GM23338 (cell line): ENCODE measurements around the gene COX14. TPM values are rescaled to one million over a fixed set of nuclear protein-coding genes. Genes with fewer than 3 reads are reported as not detected.

Experiments used
- ATAC-seq: fragments of 200-7000 bp; cut with Tn5 transposase; 3 replicates; pipeline ENCODE4 v1.9.1; 2020
- DNase-seq: peaks from one replicate; pipeline ENCODE4 v3.0.0-alpha.2; 2015; ENCODE audit warnings: low spot score
- H2AFZ ChIP-seq: fragments of 200-600 bp; sonication (generic); 2 replicates; pipeline ENCODE4 v1.8.0; 2016; ENCODE audit warnings: antibody characterized with exemption, mild to moderate bottlenecking, moderate library complexity
- H3F3A ChIP-seq: fragments of 200-600 bp; sonication (generic); replicated peaks from 2 replicates; pipeline ENCODE4 v1.8.0; 2017; ENCODE audit warnings: antibody characterized with exemption, mixed run types, low read depth
- H3K27ac ChIP-seq: fragments of 200-600 bp; sonication (generic); 2 replicates; pipeline ENCODE4 v1.6.1; 2016; ENCODE audit warnings: low read depth
- H3K27me3 ChIP-seq: fragments of 200-600 bp; sonication (generic); 2 replicates; pipeline ENCODE4 v1.8.0; 2016; ENCODE audit warnings: mild to moderate bottlenecking, mixed run types, moderate library complexity; ENCODE audit not compliant: insufficient read depth
- H3K36me3 ChIP-seq: fragments of 200-600 bp; sonication (generic); 2 replicates; pipeline ENCODE4 v1.8.0; 2016; ENCODE audit warnings: mild to moderate bottlenecking; ENCODE audit not compliant: insufficient read depth
- H3K4me1 ChIP-seq: fragments of 200-600 bp; sonication (generic); 2 replicates; pipeline ENCODE4 v1.8.0; 2016; ENCODE audit warnings: mild to moderate bottlenecking, moderate library complexity; ENCODE audit not compliant: insufficient read depth
- H3K4me2 ChIP-seq: fragments of 200-600 bp; sonication (generic); 2 replicates; pipeline ENCODE4 v1.7.1; 2017; ENCODE audit warnings: mixed run types
- H3K4me3 ChIP-seq: fragments of 200-600 bp; sonication (generic); 2 replicates; pipeline ENCODE4 v1.6.1; 2016; ENCODE audit warnings: mixed run types
- H3K79me2 ChIP-seq: fragments of 200-600 bp; sonication (generic); replicated peaks from 2 replicates; pipeline ENCODE4 v1.8.0; 2017; ENCODE audit warnings: mild to moderate bottlenecking; ENCODE audit not compliant: insufficient read depth
- H3K9me2 ChIP-seq: fragments of 200-600 bp; sonication (generic); 2 replicates; pipeline ENCODE4 v1.8.0; 2017; ENCODE audit not compliant: insufficient read depth
- H4K20me1 ChIP-seq: fragments of 200-600 bp; sonication (generic); replicated peaks from 2 replicates; pipeline ENCODE4 v1.8.0; 2017; ENCODE audit warnings: mild to moderate bottlenecking; ENCODE audit not compliant: insufficient read depth
- H3K27ac Mint-ChIP-seq: 2 replicates; pipeline ENCODE4 v1.8.0; 2020; ENCODE audit warnings: inconsistent platforms, mild to moderate bottlenecking, moderate library complexity, mixed read lengths
- H3K27me3 Mint-ChIP-seq: 3 replicates; pipeline ENCODE4 v1.8.0; 2022; ENCODE audit warnings: low read depth, mild to moderate bottlenecking, moderate library complexity, mixed read lengths, inconsistent platforms; ENCODE audit not compliant: insufficient read depth, poor library complexity
- H3K36me3 Mint-ChIP-seq: 3 replicates; pipeline ENCODE4 v1.8.0; 2021; ENCODE audit warnings: low read depth, mild to moderate bottlenecking, inconsistent platforms, moderate library complexity, mixed read lengths
- H3K4me1 Mint-ChIP-seq: 3 replicates; pipeline ENCODE4 v1.8.0; 2020; ENCODE audit warnings: mild to moderate bottlenecking, inconsistent platforms, mixed read lengths
- H3K4me3 Mint-ChIP-seq: 3 replicates; pipeline ENCODE4 v1.8.0; 2021; ENCODE audit warnings: moderate library complexity, mild to moderate bottlenecking, inconsistent platforms, mixed read lengths
- H3K9me3 Mint-ChIP-seq: 3 replicates; pipeline ENCODE4 v1.8.0; 2020; ENCODE audit warnings: moderate library complexity, mild to moderate bottlenecking, inconsistent platforms, mixed read lengths
- CREB1 ChIP-seq: fragments of 250-450 bp; sonication (Bioruptor Pico); IDR thresholded peaks from 2 replicates; pipeline ENCODE4 v1.5.0; 2020; ENCODE audit warnings: low read depth, mild to moderate bottlenecking, moderate library complexity
- EZH2 ChIP-seq: fragments of 200-600 bp; sonication (generic); IDR thresholded peaks from one replicate; pipeline ENCODE4 v1.8.0; 2017; ENCODE audit warnings: antibody characterized with exemption, mild to moderate bottlenecking, low read depth; ENCODE audit not compliant: unreplicated experiment
- EZH2phosphoT487 ChIP-seq: fragments of 200-600 bp; sonication (generic); IDR thresholded peaks from one replicate; pipeline ENCODE4 v1.8.1; 2018; ENCODE audit warnings: antibody characterized with exemption; ENCODE audit not compliant: unreplicated experiment
- JUNB ChIP-seq: IDR thresholded peaks from one replicate; pipeline ENCODE4 v1.6.1; 2016; ENCODE audit warnings: antibody characterized with exemption; ENCODE audit not compliant: unreplicated experiment
- NANOG ChIP-seq: IDR thresholded peaks from 2 replicates; pipeline ENCODE4 v1.6.1; 2016; ENCODE audit warnings: antibody characterized with exemption, borderline replicate concordance
- POLR2AphosphoS5 ChIP-seq: IDR thresholded peaks from 2 replicates; pipeline ENCODE4 v1.6.1; 2016; ENCODE audit warnings: antibody characterized with exemption, low read depth
- STAT1 ChIP-seq: IDR thresholded peaks from one replicate; pipeline ENCODE4 v1.6.1; 2016; ENCODE audit warnings: antibody characterized with exemption; ENCODE audit not compliant: unreplicated experiment
- ZNF114 ChIP-seq: fragments of 250-450 bp; sonication (Bioruptor Pico); IDR thresholded peaks from 2 replicates; pipeline ENCODE4 v1.5.0; 2020; ENCODE audit warnings: mild to moderate bottlenecking, moderate library complexity
- ZNF331 ChIP-seq: fragments of 250-450 bp; sonication (Bioruptor Pico); IDR thresholded peaks from 2 replicates; pipeline ENCODE4 v1.5.0; 2020; ENCODE audit warnings: low read depth, mild to moderate bottlenecking, moderate library complexity
- ZNF462 ChIP-seq: fragments of 250-450 bp; sonication (Bioruptor Pico); IDR thresholded peaks from 2 replicates; pipeline ENCODE4 v1.5.0; 2020; ENCODE audit warnings: mild to moderate bottlenecking, moderate library complexity
- polyA plus RNA-seq: library from polyadenylated mRNA; unstranded; fragments of >200 nt; fragmentation: Nextera tagmentation; extraction: Ambion mirVana; gene quantifications from 2 replicates; pipeline ENCODE4 v1.2.1, GENCODE V29; 2016
- total RNA-seq: library from RNA; depleted of rRNA; stranded (reverse); fragments of >200 nt; shearing (Covaris generic); gene quantifications from 2 replicates; pipeline ENCODE4 v1.2.3, GENCODE V29; 2014
- TF ChIP-seq, protein P1 (sequence below): IDR thresholded peaks from one replicate; pipeline ENCODE4 v1.6.1; 2018; ENCODE audit warnings: antibody characterized with exemption; ENCODE audit not compliant: unreplicated experiment
- TF ChIP-seq, protein P2 (sequence below): IDR thresholded peaks from 2 replicates; pipeline ENCODE4 v1.6.1; 2016; ENCODE audit warnings: antibody characterized with exemption
- TF ChIP-seq, protein P3 (sequence below), 2 experiments: fragments of 200-600 bp in 1 of 2; sonication (generic) in 1 of 2; conservative IDR thresholded peaks; 2 replicates each; pipeline versions ENCODE4 v1.5.1 to v1.6.1; 2016 to 2017; ENCODE audit warnings: antibody characterized with exemption in 2 of 2, low read depth in 2 of 2, mild to moderate bottlenecking in 2 of 2, moderate library complexity in 1 of 2

Gene COX14
- total and polyA plus RNA-seq, 2 experiments from 2014 or later: 43.7 to 73.5 TPM

- no peaks in the 10 kb centered on the region for H3K27me3 ChIP-seq
- peaks cover 16% of the 10 kb centered on the region for H3K27me3 Mint-ChIP-seq
- no peak overlapping the region for H3K4me3 Mint-ChIP-seq
- H3K9me2 ChIP-seq: no peaks in the 10 kb centered on the region
- H3K79me2 ChIP-seq: no peaks in the 10 kb centered on the region
- no peaks in the 10 kb centered on the region for H3K36me3 ChIP-seq
- TF ChIP-seq, protein P1, sequence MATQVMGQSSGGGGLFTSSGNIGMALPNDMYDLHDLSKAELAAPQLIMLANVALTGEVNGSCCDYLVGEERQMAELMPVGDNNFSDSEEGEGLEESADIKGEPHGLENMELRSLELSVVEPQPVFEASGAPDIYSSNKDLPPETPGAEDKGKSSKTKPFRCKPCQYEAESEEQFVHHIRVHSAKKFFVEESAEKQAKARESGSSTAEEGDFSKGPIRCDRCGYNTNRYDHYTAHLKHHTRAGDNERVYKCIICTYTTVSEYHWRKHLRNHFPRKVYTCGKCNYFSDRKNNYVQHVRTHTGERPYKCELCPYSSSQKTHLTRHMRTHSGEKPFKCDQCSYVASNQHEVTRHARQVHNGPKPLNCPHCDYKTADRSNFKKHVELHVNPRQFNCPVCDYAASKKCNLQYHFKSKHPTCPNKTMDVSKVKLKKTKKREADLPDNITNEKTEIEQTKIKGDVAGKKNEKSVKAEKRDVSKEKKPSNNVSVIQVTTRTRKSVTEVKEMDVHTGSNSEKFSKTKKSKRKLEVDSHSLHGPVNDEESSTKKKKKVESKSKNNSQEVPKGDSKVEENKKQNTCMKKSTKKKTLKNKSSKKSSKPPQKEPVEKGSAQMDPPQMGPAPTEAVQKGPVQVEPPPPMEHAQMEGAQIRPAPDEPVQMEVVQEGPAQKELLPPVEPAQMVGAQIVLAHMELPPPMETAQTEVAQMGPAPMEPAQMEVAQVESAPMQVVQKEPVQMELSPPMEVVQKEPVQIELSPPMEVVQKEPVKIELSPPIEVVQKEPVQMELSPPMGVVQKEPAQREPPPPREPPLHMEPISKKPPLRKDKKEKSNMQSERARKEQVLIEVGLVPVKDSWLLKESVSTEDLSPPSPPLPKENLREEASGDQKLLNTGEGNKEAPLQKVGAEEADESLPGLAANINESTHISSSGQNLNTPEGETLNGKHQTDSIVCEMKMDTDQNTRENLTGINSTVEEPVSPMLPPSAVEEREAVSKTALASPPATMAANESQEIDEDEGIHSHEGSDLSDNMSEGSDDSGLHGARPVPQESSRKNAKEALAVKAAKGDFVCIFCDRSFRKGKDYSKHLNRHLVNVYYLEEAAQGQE: no peak
- TF ChIP-seq CREB1: no peak
- no peak for TF ChIP-seq NANOG
- TF ChIP-seq ZNF114 (CRISPR knock-in tag): no peak
- no peak for TF ChIP-seq POLR2AphosphoS5
- no peak for TF ChIP-seq ZNF462 (CRISPR knock-in tag)
- TF ChIP-seq STAT1: no peak
- TF ChIP-seq, protein P2, sequence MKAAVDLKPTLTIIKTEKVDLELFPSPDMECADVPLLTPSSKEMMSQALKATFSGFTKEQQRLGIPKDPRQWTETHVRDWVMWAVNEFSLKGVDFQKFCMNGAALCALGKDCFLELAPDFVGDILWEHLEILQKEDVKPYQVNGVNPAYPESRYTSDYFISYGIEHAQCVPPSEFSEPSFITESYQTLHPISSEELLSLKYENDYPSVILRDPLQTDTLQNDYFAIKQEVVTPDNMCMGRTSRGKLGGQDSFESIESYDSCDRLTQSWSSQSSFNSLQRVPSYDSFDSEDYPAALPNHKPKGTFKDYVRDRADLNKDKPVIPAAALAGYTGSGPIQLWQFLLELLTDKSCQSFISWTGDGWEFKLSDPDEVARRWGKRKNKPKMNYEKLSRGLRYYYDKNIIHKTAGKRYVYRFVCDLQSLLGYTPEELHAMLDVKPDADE: no peak
- TF ChIP-seq EZH2: no peak
- no peak for TF ChIP-seq EZH2phosphoT487
- TF ChIP-seq, protein P3, sequence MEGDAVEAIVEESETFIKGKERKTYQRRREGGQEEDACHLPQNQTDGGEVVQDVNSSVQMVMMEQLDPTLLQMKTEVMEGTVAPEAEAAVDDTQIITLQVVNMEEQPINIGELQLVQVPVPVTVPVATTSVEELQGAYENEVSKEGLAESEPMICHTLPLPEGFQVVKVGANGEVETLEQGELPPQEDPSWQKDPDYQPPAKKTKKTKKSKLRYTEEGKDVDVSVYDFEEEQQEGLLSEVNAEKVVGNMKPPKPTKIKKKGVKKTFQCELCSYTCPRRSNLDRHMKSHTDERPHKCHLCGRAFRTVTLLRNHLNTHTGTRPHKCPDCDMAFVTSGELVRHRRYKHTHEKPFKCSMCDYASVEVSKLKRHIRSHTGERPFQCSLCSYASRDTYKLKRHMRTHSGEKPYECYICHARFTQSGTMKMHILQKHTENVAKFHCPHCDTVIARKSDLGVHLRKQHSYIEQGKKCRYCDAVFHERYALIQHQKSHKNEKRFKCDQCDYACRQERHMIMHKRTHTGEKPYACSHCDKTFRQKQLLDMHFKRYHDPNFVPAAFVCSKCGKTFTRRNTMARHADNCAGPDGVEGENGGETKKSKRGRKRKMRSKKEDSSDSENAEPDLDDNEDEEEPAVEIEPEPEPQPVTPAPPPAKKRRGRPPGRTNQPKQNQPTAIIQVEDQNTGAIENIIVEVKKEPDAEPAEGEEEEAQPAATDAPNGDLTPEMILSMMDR (conservative IDR thresholded peaks at IDR 0.05; ENCODE audit: low read depth in 2 of 2): no peak
- TF ChIP-seq JUNB: no peak
- no peak for TF ChIP-seq ZNF331 (CRISPR knock-in tag)
- H3K4me2 ChIP-seq: no peak overlapping the region
- no peak overlapping the region for H2AFZ ChIP-seq
- no peaks in the 10 kb centered on the region for H3F3A ChIP-seq
- no peaks in the 10 kb centered on the region for H4K20me1 ChIP-seq
- no peaks in the 10 kb centered on the region; the same call in 2 of the 3 replicates for H3K36me3 Mint-ChIP-seq
- 0 out of 2 replicates have a peak, but pooled peaks cover 4% of the 10 kb centered on the region for H3K4me1 ChIP-seq
- no peak overlapping the region for H3K4me3 ChIP-seq
- DNase-seq (no peak), ATAC-seq (no peak)
- H3K4me1 Mint-ChIP-seq: peaks cover 31% of the 10 kb centered on the region
- H3K27ac Mint-ChIP-seq: no peak overlapping the region
- H3K9me3 Mint-ChIP-seq: no peaks in the 10 kb centered on the region
- no peak overlapping the region for H3K27ac ChIP-seq
Measured at GRCh38 chr12:50073712-50074111, 38.3 kb upstream of the COX14 start.
